HL-60/S4 treated with retinoic acid at 250 ng/mL for 4 days and 3 days (cell line): ENCODE results near the gene SIRT5.

Source experiments
- in situ Hi-C: fragments of 300-500 bp; cut with MboI; formaldehyde crosslinking; loops from 2 replicates; pipeline ENCODE4 v1.7.0; 2022; ENCODE audit warnings: low sequenced_read_pairs

SIRT5 gene

GRCh38 chr6:13550656-13551055 lies 23.7 kb upstream of the SIRT5 start:
- in situ Hi-C loops = no loop called here

DNA sequence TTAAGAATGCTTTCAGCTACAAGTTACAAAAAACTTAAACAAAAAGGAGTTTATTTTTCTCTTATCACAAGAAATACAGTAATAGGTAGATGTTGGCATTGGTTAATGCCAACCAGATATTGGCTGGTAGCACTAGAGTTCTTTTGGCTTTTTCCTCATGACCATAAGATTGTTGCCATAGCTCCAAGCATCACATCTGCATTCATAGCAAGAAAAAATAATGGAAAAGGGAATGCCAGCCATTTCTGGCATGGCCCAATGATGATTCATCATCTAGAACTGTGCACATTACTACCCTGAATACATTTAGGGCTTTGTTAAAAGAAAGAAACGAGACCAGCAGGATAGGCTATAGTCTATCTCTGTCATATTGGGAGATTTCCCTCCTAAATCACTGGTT lies 20.8 kb upstream of the SIRT5 start:
- in situ Hi-C loops = no loop called here

GRCh38 chr6:13554929-13555333 lies 19.5 kb upstream of the SIRT5 start:
- in situ Hi-C loops = no loop called here

DNA sequence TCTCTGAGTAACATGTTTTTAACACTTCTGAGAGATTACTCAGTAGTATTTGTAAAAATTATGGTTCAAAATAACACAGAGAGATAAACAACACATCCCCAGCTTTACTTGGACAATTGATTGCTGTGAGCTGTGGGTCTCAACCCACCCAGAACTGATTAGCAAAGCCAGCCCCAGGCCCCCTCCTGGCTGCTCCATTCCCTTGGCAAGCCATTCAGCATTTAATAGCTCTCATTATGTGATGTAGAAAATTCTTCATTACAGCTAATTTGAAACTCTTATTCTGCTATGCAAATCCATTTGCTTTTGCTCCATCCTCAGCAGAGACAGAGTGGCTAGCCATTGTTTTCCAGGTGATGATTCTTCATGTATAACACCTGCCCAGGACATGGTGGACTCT lies 16.6 kb upstream of the SIRT5 start:
- in situ Hi-C loops = no loop called here

GRCh38 chr6:13558718-13559117 lies 15.7 kb upstream of the SIRT5 start:
- in situ Hi-C loops = no loop called here

DNA sequence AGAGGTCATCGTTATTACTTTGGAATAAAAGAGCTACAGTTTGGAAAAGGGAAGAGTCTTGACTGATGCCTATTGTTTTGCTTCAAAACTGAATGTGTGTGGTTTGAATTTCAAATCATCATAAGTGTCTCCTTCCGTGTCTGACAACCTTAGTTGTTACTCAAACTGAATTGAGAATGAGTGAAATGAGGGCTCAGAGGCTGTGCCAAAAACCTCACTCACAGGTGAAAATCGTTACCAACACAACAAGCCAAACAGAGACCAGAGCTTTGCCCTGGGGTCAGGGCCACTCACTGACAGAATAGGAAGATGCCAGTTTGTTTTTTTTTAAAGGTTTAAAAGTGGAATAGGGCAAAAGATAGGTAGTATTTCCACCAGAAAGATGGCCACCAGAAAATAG lies 15.2 kb upstream of the SIRT5 start:
- in situ Hi-C loops = no loop called here

GRCh38 chr6:13559968-13560650 lies 14.3 kb upstream of the SIRT5 start:
- in situ Hi-C loops = no loop called here

DNA sequence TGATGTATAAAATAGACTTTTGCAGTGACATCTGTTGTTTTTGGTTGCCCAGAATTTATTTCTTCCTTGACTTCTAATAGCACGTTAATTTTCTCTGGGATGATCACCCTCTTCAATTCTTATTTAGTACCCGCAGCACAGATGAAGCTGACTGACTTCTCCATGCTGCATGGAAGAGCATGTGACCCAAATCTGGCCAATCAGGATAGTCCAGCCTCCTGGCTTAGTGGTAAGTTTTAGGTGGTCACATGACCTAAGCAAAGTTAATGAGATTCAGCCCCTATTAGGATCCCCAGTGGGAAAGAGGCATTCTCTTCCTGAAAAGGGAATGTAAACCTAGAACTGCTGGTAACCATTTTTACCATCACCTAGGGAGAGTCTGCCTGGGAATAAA lies 13.8 kb upstream of the SIRT5 start:
- in situ Hi-C loops = no loop called here

DNA sequence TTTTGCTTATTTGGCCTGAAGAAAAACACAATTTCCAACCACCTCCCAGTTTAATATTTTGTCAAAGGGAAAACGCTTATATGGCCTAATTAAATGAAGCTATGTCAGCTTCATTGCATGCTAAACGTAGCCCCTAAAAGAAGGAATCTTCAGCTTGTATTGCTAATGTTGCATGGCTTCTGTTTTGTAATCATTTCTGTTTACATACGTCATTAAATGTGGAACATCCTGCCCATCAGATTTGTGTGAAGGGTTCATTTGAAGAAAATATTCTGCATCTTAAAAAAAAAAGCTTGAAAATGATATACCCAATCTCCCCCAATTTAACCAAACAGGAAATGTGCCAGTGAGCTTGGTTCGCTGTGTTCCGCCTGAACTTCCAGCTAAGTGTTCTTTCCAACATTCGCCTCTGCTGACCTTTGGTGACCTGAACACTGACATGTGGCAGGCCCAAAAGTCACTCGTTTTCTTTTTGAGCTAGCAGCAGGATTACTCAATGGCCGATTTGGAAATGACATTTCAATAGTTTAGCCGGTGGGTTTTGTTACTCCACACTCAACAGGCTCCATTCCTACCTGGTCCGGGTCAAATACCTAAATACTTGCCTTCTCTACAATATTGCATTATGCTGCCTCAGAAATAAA lies 12.7 kb upstream of the SIRT5 start:
- in situ Hi-C loops = no loop called here

DNA sequence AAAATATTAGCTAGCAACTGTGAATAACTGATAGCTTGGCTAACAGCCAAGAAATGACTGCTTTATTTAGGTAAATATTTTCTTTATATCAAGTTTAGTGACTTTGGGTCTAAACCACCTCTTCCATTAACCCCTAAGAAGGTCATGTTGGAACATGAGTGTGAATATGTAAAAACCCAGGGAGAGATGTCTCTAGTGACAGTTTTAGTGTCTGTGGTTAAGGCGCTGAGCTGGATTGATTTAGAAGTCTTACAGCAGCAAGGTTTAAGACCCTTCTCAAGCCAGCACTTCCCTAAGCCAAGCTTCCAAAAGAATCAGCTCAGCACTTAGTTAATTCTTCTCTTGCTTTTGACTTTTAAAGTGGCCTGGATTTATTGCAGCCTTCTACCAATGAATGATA lies 11.4 kb upstream of the SIRT5 start:
- in situ Hi-C loops = no loop called here

- in situ Hi-C loops = no loop called here
Observed at GRCh38 chr6:13565921-13566320, 8.5 kb upstream of the SIRT5 start.

GRCh38 chr6:13566500-13566899 lies 7.9 kb upstream of the SIRT5 start:
- in situ Hi-C loops = no loop called here

DNA sequence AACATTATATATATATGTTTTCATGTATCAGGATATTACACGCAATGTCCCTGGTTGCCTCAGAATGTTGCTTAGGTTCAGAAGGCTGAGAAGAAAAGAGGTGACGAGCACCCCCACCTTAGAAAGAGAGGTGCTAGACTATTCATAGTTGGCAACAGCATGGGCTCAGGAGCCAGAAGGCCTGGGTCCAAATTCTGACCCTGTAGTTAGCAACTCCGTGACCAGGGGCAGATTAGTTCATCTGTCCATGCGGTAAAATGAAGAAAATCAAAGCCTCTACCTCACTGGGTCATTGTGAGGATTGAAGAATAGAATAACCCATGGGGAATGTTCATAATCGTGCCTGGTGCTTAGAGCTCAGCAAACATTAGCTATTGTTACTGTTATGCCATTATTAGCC lies 5.4 kb upstream of the SIRT5 start:
- in situ Hi-C loops = no loop called here

- in situ Hi-C loops = no loop called here
Observed at GRCh38 chr6:13572240-13572639, 2.2 kb upstream of the SIRT5 start.

GRCh38 chr6:13572951-13573654 lies 1.3 kb upstream of the SIRT5 start:
- in situ Hi-C loops = no loop called here

DNA sequence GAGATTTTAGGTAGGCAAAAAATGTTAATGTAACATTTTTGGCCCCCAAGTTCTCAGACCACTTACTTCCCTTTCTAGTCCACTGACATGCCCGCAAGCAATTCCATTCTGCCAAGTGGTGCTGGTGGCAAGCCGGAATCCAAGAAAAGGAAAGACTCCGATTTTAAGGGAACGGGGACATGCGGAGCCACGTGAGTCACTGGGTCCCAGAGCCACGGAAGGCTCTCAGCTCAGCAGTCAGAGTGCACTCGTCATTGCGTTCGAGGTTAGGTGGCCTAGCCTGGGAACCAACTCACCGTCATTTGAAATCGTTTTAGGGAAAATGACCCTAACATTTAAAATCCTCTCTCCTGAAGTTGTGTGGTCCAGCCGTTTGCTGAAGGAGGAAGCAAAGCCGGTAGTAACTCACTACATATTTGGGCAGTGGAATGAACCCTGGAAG lies 711 bp upstream of the SIRT5 start:
- in situ Hi-C loops = no loop called here

DNA sequence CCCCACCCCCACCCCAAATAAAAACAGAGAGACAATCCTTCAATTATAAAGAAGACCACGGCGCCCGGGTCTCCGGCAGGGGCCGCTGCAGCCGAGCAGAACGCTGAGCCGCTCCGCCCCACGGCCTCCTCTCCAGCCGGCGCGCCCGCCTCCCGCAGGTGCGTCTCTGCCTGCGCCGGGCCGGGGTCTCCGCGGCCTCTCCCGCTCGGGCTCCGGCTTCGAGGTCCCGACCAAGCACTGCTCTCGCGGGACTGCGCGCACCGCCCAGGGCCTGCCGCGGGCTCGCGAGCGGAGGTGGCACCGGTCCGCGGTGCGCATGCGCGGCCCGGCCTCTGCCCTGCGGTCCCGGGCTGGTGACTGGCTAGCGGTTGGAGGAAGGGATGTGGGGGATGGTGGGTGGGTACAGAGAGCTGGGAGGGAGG lies 241 bp upstream of the SIRT5 start:
- in situ Hi-C loops = no loop called here

- in situ Hi-C loops = no loop called here
Observed at GRCh38 chr6:13575377-13575775, 975 bp downstream of the SIRT5 start.

- in situ Hi-C loops = no loop called here
Observed at GRCh38 chr6:13576017-13576416, 1.6 kb downstream of the SIRT5 start.

DNA sequence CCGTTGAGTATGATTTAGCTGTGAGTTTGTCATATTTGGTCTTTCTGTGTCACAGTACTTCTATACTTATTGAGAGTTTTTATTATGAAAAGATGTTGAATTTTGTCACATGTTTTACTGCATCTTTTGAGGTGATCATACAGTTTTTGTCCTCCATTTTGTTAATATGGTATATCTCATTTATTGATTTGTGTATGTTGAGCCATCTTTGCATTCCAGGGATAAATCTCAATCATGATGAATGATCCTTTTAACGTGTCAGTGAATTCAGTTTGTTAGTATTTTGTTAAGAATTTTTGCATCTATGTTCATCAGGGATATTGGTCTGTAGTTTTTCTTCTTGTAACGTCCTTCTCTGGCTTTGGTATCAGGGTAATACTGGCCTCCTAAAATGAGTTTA lies 3.5 kb downstream of the SIRT5 start:
- in situ Hi-C loops = no loop called here

DNA sequence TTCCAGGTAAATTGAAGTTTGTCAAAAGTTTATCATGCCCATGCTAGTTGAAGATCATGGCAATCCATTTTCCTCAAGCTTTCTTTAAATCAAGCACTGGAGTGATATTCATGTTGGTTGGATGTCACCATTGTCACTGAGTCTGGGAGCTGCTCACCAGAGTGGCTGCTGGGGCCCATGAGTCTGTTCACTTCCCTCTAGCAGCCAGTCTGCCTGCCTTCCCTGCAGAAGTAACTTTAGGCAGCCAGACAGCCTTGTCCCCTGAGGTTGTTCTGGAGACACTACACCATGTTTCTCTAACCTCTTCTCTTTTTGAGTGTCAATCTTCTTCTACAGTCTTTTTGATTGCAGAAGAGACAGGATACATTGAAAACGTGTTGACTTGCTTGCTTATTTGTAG lies 5.5 kb downstream of the SIRT5 start:
- in situ Hi-C loops = no loop called here

GRCh38 chr6:13581700-13582229 lies 7.4 kb downstream of the SIRT5 start:
- in situ Hi-C loops = no loop called here
